Neural progenitor cell (in vitro differentiated cells): ENCODE measurements around the gene GRID1.
"Not testable (repeated sequence)": the region's sequence is repeated elsewhere in the genome, so short reads cannot be mapped to it uniquely, and the experiment has no call there.

Experiments
- EZH2 ChIP-seq: fragments of 200-600 bp; sonication (generic); IDR thresholded peaks from 2 replicates; pipeline ENCODE4 v1.6.1; 2017; ENCODE audit warnings: antibody characterized with exemption, mild to moderate bottlenecking, moderate library complexity
- EZH2phosphoT487 ChIP-seq: fragments of 200-600 bp; sonication (generic); IDR thresholded peaks from 2 replicates; pipeline ENCODE4 v1.6.1; 2017; ENCODE audit warnings: antibody characterized with exemption
- TF ChIP-seq, protein P1 (sequence below): fragments of 200-600 bp; sonication (generic); IDR thresholded peaks from 2 replicates; pipeline ENCODE4 v1.5.1; 2017; ENCODE audit warnings: antibody characterized with exemption, mild to moderate bottlenecking

DNA sequence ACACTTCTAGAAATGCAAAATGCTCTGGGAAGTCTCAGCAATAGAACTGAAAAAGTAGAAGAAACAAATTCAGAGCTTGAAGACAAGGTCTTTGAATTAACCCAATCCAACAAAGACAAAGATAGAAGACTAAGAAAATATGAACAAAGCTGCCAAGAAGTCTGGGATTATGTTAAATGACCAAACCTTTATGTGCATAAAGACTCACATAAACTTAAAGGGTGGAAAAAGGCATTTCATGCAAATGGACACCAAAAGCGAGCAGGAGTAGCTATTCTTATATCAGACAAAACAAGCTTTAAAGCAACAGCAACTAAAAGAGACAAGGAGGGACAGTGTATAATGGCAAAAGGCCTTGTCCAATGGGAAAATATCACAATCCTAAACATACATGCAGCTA is 274.3 kb downstream of the GRID1 start:
- TF ChIP-seq, protein P1, sequence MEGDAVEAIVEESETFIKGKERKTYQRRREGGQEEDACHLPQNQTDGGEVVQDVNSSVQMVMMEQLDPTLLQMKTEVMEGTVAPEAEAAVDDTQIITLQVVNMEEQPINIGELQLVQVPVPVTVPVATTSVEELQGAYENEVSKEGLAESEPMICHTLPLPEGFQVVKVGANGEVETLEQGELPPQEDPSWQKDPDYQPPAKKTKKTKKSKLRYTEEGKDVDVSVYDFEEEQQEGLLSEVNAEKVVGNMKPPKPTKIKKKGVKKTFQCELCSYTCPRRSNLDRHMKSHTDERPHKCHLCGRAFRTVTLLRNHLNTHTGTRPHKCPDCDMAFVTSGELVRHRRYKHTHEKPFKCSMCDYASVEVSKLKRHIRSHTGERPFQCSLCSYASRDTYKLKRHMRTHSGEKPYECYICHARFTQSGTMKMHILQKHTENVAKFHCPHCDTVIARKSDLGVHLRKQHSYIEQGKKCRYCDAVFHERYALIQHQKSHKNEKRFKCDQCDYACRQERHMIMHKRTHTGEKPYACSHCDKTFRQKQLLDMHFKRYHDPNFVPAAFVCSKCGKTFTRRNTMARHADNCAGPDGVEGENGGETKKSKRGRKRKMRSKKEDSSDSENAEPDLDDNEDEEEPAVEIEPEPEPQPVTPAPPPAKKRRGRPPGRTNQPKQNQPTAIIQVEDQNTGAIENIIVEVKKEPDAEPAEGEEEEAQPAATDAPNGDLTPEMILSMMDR, result not testable (repeated sequence)
- not testable (repeated sequence) for TF ChIP-seq EZH2, EZH2phosphoT487
